BJ (cell line): ENCODE data around the gene DNAJB12. TPM values are rescaled to one million over a fixed set of nuclear protein-coding genes. Genes with fewer than 3 reads are reported as not detected.
A peak's percentile ranks its signal among the peaks of the same experiment; 100 is the strongest.

Source experiments
- CTCF ChIA-PET: fragments of 350-600 bp; formaldehyde crosslinking; extraction: SDS; loops from one replicate; lab custom pipeline; 2021; ENCODE audit warnings: antibody characterized with exemption, inconsistent platforms; lab: Yijun Ruan, JAX
- POLR2A ChIA-PET: fragments of 300-600 bp; sonication (Branson Sonifier 250); formaldehyde crosslinking; extraction: SDS; loops from one replicate; lab custom pipeline; 2021; ENCODE audit warnings: antibody characterized with exemption; lab: Charles Lee
- DNase-seq: peaks from one replicate; pipeline ENCODE4 v3.0.0-alpha.2; 2011; ENCODE audit warnings: low read depth
- H3K27me3 ChIP-seq: 2 replicates; pipeline ENCODE4 v1.6.0; 2011; ENCODE audit warnings: low read length; ENCODE audit not compliant: control insufficient read depth, insufficient read depth
- H3K36me3 ChIP-seq: 2 replicates; pipeline ENCODE4 v1.5.1; 2011; ENCODE audit warnings: low read length; ENCODE audit not compliant: control insufficient read depth, insufficient read depth
- H3K4me3 ChIP-seq: 2 replicates; pipeline ENCODE4 v1.5.1; 2011; ENCODE audit warnings: low read depth, mild to moderate bottlenecking, control low read depth, low read length
- CTCF ChIP-seq: IDR thresholded peaks from 2 replicates; pipeline ENCODE4 v1.5.1; 2011; ENCODE audit warnings: low read depth, mild to moderate bottlenecking, control low read depth, inconsistent platforms, low read length, moderate library complexity; ENCODE audit not compliant: insufficient read depth
- polyA plus RNA-seq: library from polyadenylated mRNA; depleted of rRNA; stranded (reverse); fragments of >200 nt; gene quantifications from 2 replicates; pipeline ENCODE4 v1.2.3, GENCODE V29; 2011

DNAJB12 gene
- polyA plus RNA-seq, 1 experiment = 38.8 TPM

GRCh38 chr10:72367301-72367960 lies 12.7 kb upstream of the DNAJB12 start:
- no peak for TF ChIP-seq CTCF
- Histone ChIP-seq H3K36me3 (no peaks in the 10 kb centered on the region; the same call in 1 of the 2 replicates), H3K27me3 (no peaks in the 10 kb centered on the region), H3K4me3 (no peak overlapping the region)
- POLR2A ChIA-PET = no interaction called here
- CTCF ChIA-PET = interaction anchor here (0.9 to 4.0 kb wide), 2 partner anchors 8 to 467 kb away, joined by 3 to 47 read pairs; no protein-coding TSS in a partner anchor
- no peak for DNase-seq

- POLR2A ChIA-PET = no interaction called here
- Histone ChIP-seq H3K36me3 (no peaks in the 10 kb centered on the region), H3K27me3 (no peaks in the 10 kb centered on the region), H3K4me3 (no peak overlapping the region)
- CTCF ChIA-PET = interaction anchor here (0.7 to 4.0 kb wide), 16 partner anchors 9 to 696 kb away, joined by 3 to 47 read pairs (median 4); no protein-coding TSS in a partner anchor
- no peak for DNase-seq
- no peak for TF ChIP-seq CTCF
Measured at GRCh38 chr10:72365106-72365895, 10.6 kb upstream of the DNAJB12 start.

DNA sequence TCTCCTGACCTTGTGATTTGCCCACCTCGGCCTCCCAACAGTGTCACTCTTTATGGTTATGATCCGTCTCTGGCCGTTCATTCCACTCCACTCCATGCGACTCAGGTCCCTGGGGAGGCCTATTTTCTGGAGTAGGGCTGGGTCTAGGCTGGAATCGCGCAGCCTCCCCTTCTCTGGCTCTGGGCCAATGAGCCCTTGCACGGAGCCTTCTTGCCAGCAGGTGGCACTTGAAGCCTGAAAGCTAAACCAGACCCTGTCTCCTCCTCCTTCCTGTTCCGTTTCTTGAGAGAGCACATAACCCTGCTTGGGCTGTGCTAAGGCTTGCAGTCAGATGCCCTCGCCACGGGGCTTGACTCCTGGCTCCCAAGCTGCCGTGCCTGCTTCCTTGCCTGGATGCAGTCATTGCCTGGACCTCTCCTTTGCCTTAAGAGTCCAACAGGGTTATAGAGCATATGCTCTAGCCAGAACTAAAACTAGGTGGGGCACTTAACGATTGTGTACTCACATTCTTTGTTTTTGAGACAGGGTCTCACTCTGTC lies 9.6 kb upstream of the DNAJB12 start:
- Histone ChIP-seq H3K4me3 (no peak overlapping the region), H3K27me3 (no peaks in the 10 kb centered on the region), H3K36me3 (no peaks in the 10 kb centered on the region)
- ChIA-PET CTCF (interaction anchor here (0.7 to 4.0 kb wide), 20 partner anchors 10 to 697 kb away, joined by 3 to 47 read pairs (median 4); partner anchors contain the start of gene DNAJB12), POLR2A (no interaction called here)
- TF ChIP-seq CTCF = peak; percentile 97
- DNase-seq = peak; percentile 41

GRCh38 chr10:72356987-72357386 lies 2.3 kb upstream of the DNAJB12 start:
- Histone ChIP-seq H3K27me3 (no peaks in the 10 kb centered on the region), H3K36me3 (no peaks in the 10 kb centered on the region), H3K4me3 (no peak overlapping the region)
- CTCF ChIA-PET = interaction anchor here (0.6 kb wide), 1 partner anchor 477 kb away, joined by 6 read pairs; no protein-coding TSS in a partner anchor
- DNase-seq = no peak
- TF ChIP-seq CTCF = no peak
- POLR2A ChIA-PET = interaction anchor here (0.7 kb wide), 1 partner anchor 516 kb away, joined by 4 read pairs; no protein-coding TSS in a partner anchor

- Histone ChIP-seq H3K36me3 (no peaks in the 10 kb centered on the region), H3K27me3 (no peaks in the 10 kb centered on the region), H3K4me3 (no peak overlapping the region)
- ChIA-PET CTCF (no interaction called here), POLR2A (no interaction called here)
- no peak for DNase-seq
- TF ChIP-seq CTCF = no peak
Measured at GRCh38 chr10:72356115-72356514, 1.4 kb upstream of the DNAJB12 start.
